HG02973 (cell line): ENCODE measurements around the gene ANKS3.

Experiments used
- ATAC-seq: cut with Tn5 transposase; IDR thresholded peaks from one replicate; pipeline ENCODE4 v1.9.1; 2021; ENCODE audit warnings: moderate library complexity; ENCODE audit not compliant: unreplicated experiment

ANKS3 gene, protein sequence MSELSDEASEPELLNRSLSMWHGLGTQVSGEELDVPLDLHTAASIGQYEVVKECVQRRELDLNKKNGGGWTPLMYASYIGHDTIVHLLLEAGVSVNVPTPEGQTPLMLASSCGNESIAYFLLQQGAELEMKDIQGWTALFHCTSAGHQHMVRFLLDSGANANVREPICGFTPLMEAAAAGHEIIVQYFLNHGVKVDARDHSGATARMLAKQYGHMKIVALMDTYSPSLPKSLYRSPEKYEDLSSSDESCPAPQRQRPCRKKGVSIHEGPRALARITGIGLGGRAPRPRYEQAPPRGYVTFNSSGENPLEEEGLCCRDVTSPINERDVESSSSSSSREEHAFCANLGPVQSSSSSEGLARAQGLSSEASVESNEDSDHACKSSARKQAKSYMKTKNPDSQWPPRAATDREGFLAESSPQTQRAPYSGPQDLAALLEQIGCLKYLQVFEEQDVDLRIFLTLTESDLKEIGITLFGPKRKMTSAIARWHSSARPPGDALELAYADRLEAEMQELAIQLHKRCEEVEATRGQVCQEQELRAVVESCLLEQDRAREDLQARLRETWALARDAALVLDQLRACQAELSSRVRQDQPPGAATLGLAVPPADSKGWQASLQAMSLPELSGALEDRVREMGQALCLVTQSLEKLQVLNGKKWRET

DNA sequence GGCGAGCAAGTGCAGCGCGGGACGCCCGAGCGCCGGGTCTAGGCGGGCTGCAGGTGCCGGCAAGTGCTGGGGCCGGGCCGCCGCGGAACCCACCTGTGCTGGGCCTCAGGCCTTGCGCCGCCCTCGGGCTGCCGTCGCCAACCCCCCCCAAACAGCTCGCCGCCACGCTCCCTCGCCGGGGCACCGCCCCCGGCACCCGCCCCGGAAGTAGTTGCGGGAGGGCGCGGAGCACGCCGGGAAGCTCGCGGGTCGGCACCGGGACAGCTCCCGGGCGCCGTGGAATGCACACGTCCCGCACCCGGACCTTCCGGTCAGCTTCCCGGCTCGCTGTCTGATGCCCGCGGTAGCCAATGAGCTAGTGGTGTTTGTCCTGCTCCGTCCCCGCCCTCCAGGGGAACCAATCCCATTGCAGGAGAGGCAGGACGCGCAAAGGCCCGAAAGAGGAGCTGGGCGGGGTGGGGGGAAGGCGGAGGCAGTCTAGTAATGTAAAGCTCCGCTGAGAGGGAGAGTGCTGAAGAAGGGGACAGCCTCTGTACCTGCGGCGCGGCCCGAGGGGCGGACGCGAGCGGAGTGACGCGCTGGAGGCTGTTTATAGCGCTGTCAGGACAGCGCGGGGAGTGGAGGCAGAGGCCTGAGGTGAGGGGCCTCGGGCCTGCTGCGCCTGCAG is at the start of gene ANKS3, which contains the start of gene DNAAF8:
ANKS3 (minus strand) TSS at position 209 of the 667 bp plus-strand sequence. CDS start 4,122 bp downstream, outside the sequence.
DNAAF8 (plus strand) TSS at position 475 of the 667 bp plus-strand sequence. CDS start 1,978 bp downstream, outside the sequence.
- peak; percentile 74 for ATAC-seq

DNA sequence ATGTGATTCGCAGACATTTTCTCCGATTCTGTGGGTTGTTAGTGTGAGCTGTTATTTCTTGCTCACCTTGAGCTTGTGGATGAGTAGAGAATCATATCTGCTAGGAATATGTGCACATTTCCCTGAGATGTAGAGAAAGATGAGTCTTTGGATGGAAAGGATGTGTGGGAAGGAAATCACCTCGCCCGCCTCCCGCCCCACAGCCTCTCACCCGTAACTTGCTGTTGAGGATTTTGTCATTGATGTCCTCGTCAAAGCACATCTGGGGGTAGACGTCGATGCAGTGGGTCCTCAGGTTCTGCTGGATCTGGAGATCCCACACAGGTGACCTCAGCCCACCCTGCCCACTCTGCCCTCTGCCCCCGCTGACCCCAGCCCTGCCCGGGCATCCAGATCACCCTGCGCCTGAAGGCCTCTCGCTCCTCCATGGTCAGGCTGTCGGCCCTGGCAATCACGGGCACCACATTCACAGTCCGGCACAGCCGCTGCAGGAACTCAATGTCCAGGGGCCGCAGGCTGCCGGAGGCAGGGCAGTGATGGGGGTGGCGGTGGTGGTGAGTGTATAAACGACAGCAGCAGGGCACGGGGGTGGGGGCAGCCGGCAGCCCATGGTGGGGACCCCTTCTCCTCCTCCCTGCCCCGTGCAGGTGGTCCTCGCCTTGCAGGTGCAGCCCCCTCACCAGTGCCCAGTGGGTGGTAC is 49.3 kb upstream of the ANKS3 start:
- no peak for ATAC-seq

DNA sequence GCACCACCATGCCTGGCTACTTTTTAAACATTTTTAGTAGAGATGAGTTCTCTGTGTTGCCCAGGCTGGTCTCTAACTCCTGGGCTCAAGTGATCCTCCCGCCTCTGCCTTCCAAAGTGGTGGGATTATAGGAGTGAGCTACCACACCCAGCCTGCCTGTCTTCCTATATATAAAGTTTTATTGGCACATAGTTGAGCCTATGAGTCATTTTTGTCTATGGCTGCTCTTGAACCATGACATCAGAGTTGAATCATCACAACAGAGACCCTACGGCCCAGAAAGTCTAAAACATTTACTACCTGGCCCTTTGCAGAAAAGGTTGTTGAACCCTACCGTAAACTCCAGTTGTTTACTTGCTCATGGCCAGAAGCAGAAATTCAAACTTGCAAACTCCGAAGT is 46.2 kb upstream of the ANKS3 start:
- no peak for ATAC-seq

DNA sequence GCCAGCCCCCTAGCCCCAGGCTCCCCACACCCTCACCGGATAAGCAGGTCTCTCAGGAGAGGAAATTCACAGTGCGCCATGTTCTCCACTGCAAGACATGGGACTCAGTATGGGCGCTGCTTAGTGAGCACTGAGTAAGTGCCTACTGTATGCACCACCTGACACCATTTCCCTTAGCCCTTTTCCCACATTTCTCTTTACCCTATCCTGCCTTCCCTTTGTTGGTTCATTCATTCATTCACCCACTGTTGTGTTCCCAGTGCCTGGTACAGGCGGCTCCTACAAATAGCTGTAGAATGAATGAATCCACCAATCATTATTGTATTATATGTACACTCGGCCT is 44.0 kb upstream of the ANKS3 start:
- no peak for ATAC-seq

DNA sequence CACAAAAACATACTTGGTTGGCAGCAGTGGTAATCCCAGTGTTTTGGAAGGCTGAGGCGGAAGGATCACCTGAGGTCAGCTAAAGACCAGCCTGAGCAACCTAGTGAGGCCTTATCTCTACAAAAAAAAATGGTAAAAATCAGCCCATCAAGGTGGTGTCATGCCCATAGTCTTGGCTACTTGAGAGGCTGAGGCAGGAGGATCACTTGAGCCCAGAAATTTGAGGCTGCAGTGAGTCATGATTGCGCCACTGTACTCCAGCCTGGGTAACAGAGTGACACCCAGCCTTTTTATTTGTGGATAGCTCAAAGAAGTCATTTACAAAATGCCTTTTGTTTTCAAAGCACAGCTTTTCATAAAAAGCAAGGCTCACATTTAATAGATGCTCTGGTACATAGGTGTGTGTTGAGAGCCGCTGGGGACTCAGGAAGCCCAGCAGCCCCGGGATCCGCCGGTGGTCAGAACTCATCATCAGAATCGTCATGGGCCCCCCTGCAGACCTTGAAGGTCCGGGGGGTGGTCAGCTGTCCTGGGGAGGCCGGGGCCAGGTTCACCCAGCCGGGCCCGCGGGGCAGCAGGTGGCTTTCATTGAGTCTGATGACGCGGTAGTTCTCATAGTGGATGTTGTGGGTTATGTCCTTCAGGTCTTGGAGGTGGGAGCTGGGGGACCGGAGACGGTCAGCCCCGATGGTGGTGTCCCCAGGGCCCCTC is 43.4 kb upstream of the ANKS3 start:
- ATAC-seq, result no peak

DNA sequence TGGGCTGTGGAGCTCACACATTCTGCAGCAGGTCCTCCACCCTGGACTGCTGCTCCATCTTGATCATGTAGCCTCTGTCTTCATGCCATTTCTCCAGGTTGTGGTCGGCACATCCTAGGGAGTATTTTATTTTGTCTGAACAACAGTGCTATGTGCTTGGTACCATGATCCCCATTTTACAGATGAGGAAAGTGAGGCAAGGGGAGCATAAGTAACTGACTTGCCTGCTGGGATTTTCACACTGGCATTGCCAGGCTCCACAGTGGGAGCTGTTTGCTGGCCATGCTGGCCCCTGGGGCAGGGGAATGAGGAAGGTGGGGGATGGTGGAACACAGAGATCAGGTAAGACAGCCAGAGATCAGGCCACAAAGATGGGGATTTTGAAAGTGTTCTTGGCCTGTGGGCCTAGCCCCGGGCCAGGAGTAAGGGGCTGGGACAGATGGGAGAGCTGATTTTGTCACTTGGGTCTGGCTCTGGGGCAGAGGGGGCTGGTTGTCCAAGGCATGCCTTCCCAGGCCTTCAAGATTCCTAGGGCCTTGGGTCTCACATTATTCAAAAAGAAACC is 42.2 kb upstream of the ANKS3 start:
- no peak for ATAC-seq

DNA sequence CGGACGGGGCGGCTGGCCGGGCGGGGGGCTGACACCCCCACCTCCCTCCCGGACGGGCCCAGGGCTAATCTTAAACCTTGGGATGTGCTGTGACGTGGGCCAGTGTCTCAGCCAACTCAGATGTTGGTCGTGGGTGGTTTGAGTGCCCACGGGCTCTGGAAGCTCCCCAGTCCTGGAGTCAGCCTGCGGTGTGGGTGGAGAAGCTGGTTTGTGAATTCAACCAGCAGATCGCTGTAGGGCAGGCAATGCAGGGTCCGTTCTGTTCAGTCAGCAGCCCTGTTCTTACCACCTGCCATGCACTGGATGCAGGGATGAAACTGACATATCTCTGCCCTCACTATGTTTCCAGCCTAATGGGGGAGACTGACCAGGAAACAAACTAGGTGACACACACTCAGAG is 40.9 kb upstream of the ANKS3 start:
- no peak for ATAC-seq

DNA sequence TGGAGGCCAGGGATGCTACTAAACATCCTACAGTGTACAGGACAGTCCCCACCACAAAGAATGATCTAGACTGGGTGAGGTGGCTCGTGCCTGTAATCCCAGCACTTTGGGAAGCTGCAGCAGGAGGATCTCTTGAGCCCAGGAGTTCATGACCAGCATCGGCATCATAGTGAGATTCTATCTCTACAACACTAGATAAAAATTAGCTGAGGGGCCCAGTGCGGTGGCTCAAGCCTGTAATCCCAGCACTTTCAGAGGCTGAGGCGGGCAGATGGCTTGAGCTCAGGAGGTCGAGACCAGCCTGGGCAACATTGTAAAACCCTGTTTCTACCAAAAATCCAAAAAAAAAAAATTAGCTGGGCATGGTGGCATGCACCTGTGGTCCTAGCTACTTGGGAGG is 38.3 kb upstream of the ANKS3 start:
- ATAC-seq, result no peak

DNA sequence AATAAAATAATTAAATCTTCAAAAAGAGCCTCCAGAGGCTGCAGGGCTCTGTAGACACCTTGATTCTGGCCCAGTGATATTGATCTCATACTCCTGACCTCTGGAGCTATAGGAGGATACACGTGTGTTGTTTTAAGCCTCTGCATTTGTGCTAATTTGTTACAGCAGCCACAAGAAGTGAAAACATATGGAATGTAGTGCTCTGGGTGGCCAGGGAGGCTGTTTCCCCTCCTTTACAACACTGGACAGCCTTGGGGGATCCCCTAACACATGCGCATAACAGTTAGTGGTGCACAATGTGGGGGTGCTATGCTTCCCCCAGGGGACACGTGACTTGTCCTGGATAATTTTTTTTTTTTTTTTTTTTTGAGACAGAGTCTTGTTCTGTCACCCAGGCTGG is 37.6 kb upstream of the ANKS3 start:
- ATAC-seq, result no peak

DNA sequence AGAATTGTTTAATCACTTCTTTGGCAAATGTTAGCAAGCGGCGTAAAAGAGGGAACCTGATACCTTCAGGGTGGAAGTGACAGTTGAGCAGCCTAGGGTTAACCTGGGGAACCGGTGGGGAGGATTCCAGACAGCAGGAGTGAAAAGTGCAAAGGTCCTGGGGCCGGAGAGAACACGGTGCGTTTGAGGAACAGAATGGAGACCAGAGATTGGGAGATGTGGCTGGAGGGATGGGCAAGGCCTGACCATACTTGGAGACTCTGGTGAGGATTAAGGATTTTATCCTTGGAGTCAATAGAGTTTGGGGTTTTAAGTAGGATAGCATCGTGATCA is 35.2 kb upstream of the ANKS3 start:
- no peak for ATAC-seq

DNA sequence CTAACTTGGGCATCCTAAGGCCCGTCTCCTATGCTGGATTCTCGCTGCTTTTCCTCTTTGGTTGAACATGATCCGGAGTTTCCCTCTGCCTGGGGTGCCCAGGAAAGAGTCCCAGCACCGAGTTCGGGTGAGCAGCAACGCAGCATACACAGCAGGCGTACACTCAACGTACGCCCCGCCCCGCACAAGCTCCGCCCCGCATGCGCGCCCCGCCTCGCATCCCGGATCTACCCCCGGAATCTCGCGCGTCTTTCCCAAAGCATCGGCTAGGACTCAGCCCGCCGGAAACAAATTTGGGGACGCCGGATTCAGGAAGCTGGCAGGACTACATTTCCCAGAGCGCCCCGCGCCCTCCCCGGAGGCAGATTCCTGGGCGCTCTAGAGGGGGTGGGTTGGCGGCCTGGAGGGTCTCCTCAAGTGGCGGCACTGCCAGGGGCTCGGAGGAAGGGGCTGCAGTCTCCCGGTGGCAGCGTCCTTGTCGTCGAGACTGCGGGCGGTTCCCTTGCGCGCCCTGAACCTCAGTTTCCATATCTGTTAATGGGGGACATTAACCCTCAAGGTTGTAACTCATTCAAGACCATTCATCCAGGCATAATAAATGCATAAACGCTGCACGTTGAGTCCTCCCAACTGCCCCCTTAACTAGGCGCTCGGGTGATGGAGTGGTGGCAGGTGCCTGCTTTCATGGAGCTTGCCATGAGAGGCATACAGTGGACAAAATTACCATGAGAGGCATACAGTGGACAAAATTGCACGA is 34.7 kb upstream of the ANKS3 start:
- ATAC-seq, result peak; percentile 63

DNA sequence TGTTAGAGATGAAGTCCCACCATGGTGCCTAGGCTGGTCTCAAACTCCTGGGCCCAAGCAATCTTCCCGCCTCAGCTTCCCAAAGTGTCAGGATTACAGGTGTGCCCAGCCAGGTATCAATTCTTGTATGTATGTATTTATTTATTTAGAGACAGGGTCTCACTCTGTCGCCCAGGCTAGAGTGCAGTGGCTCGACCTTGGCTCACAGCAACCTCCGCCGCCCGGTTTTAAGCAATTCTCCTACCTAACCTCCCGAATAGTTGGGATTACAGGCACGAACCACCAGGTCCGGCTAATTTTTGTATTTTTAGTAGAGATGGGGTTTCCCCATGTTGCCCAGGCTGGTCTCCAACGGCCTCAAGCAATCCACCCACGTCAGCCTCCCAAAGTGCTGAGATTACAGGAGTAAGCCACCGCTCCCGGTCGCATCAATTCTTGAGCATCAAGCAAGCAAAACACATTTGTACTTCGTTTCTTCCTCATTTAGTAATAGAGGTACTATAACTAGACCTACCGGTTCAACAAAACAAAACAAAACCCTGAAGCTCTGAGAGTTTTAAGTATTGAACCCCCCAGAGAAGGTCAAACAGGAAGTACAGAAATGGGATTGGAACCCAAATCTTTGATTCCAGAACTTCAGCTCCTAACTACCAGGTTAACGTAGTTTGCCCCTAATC is 33.9 kb upstream of the ANKS3 start:
- no peak for ATAC-seq

DNA sequence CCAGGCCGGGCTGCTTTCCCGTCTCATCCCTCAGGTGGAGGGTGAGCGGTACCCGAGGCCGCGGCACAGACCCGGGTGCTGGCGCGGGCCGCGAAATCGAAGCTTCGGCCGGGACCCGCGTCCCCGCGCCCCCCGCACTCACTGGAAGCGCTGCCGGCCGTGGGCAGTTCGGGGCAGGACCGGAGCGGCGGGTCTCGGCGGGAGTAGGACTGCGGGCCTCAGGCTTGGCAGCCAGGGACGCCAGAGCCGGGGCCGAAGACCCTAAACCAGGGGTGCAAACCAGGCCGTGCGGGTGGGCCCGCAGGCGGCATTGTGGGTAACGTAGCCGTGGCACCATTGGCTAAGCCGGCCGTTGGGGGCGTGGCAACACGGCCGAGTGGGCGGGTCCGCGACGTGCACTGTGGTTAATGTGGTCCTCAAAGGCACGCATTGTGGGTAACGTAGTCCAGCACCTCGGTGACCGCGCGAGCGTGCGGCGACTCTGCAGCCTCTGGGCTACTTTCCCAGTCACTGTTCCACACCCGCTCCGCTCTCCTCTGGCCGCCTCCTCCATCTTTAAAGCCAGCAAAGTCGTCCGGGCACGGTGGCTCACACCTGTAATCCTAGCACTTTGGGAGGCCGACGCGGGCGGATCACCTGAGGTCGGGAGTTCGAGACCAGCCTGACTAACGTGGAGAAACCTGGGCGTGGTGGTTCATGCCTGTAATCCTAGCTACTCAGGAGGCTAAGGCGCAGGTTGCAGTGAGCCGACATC is 33.0 kb upstream of the ANKS3 start, which contains the start of gene ZNF500:
ZNF500 (minus strand) TSS at position 288 of the 754 bp plus-strand sequence. CDS start 1,184 bp downstream, outside the sequence.
- peak; percentile 79 for ATAC-seq

DNA sequence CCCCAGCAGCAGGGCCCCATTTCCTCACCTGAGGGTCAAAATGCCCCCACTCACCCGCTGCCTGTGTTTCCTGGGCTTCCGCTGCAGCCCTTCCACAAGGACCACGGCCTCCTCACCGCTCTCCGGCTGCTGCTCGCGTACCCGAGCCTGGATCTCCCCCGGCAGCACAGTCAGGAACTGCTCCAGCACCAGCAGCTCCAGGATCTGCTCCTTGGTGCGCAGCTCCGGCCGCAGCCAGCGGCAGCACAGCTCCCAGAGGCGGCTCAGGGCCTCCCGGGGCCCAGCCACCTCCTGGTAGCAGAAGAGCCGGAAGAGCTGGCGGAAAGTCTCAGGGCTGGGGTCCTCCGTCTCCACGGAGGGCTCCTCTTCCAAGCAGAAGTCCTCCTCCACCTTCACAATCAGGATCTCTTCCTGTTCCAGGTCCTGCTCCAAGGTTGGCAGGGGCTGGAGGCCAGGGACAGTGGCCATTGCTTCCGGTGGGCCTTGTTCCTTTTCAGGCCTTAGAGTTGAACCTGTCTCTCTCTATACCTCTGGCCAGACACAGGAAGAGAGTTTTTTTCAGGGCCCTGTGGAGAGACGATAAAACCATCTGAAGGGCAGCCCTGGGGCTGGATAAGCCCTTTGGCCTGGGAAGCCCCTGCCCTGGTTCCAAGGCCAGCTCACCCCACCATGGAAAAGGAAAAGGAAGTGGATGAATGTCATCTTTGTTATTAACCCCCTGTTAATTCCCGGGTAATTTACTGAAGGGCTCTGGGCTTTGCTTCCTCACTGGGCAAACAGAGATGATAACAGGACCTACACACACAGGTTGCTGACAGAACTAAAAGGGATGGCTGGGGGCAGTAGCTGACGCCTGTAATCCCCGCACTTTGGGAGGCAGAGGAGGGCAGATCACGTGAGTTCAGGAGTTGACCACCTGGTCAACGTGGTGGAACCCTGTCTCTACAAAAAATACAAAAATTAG is 31.7 kb upstream of the ANKS3 start:
- ATAC-seq, result no peak

DNA sequence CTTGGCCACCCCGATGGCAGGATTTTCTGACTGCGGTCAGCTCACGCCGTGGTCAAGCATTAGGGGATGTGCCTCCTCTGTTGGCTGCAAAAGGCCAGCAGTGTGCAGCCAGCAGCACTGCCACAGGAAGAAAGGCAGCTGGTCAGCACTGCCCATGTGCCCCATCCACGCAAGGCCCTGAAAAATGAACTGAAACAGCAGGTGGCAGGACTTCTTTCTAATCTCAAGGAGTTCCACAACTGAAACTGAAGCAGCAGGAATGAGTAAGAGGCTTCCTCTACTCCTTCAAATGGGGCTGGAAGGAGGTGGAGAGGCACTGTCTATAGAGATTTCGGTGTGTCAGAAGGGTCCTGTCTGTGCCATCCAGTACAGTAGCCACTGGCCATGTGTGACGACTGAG is 29.7 kb upstream of the ANKS3 start:
- no peak for ATAC-seq

DNA sequence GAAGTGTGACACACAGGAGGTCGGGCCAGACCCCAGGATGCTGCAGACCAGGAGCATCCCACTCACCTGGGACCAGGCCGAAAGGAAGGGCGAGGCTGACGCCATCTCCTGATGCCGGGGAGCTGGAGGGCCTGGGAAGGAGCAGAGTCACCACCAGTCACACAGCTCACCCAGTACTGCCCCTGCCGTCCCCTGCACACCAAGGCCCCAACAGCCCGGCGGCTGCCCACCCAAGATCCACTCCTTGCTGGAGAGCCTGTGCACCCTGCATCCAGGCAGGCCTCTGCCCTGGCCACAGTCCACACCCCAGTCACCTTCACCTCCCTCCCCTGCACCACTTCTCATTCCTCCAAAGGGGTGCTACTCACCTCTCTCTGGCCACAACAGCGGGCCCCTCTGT is 28.1 kb upstream of the ANKS3 start:
- ATAC-seq, result no peak

DNA sequence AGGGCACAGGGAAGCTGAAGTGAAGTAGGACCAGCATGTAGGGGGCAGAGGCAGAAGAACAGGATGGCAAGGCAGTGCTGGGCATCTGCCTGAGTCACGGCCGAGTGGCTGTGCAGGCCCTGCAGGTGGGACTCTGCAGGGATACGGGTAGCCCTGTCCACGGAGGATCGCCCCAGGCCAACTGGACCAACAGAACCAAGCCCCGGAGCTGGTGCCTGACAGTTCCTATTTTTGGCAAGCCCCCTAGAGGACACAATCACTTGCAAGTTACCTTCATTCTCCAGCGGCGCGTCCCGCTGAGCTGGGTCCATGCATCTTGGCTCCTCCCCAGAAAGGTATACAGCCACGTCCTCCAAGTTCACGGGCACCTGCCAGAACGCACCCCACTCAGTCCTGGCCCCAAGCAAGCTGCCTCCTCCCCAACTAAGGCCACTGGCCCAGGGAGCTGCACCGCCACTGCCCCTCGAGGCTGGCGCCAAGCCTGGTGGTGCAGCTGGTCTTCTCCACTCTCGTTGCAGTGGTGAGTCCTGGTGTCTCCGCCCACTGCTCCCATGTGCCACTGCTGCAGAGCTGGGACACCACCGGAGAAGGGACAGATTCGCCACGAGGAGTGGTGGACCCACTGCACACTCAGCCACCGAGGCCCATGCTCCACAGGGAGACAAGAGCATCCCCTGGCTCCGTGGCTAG is 26.3 kb upstream of the ANKS3 start:
- no peak for ATAC-seq
